ENCODE measurements around the gene ANXA7. TPM values are rescaled to one million over a fixed set of nuclear protein-coding genes. Genes with fewer than 3 reads are reported as not detected.
"Not testable (repeated sequence)": the region's sequence is repeated elsewhere in the genome, so short reads cannot be mapped to it uniquely, and the experiment has no call there.

Gene ANXA7
- total RNA-seq, 1 experiment from 2014 or later, result 120 TPM

DNA sequence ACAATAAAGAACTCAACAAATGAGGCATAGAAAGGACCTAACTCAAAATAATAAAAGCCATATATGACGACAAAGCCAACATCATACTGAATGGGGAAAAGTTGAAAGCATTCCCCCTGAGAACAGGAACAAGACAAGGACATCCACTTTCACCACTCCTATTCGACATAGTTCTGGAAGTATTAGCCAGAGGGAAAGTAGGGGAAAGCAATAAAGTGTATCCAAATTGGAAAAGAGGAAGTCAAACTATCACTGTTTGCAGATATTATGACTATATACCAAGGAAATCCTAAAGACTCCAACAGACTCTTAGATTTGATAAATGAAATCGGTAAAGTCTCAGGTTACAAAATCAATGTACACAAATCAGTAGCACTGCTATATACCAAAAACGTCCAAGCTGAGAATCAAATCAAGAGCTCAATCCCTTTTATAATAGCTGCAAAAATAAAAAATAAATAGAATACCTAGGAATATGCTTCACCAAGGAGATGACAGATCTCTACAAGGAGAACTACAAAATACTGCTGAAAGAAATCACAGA lies 4.8 kb downstream of the ANXA7 start:
- DNase-seq (ENCODE audit: extremely low read depth, low read depth), result no peak

GRCh38 chr10:73408061-73408460 lies 5.8 kb downstream of the ANXA7 start:
- DNase-seq (ENCODE audit: extremely low read depth, low read depth), result no peak

DNA sequence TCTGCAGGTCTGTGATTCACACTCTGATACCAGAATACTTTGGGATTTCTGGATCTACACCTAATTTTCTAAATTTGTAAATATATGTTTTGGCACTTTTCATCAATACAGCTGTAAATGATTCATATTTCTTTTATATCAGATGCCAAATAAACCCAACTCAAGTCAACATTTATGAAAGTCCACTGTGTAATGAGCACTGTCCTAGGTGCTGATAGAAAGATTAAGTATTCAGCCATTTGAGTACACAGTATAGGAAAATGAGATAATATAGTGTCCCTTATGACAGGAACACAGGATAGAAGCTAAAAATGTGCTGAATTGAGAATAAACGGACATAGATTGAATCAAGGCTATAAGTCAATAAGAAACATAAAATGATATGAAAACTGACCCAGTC lies 6.4 kb downstream of the ANXA7 start:
- no peak for DNase-seq (ENCODE audit: extremely low read depth, low read depth)

DNA sequence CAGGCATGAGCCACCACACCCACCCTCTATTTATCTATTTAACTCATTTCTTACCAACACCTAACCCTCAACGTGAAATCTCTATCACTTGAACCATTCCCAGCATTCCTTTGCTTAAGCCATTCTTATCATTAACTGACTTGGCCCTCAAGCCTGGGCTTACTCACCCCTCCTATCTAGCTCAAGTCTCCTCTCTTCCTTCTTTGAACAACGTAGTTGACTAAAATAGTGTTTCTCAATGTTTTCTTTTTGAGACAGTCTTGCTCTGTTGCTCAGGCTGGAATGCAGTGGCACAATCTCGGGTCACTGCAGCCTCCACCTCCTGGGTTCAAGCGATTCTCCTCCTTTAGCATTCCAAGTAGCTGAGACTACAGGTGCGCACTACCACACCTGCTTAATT lies 7.0 kb downstream of the ANXA7 start:
- no peak for DNase-seq (ENCODE audit: extremely low read depth, low read depth)

- no peak for DNase-seq (ENCODE audit: extremely low read depth, low read depth)
Observed at GRCh38 chr10:73405556-73405955, 8.3 kb downstream of the ANXA7 start.

DNA sequence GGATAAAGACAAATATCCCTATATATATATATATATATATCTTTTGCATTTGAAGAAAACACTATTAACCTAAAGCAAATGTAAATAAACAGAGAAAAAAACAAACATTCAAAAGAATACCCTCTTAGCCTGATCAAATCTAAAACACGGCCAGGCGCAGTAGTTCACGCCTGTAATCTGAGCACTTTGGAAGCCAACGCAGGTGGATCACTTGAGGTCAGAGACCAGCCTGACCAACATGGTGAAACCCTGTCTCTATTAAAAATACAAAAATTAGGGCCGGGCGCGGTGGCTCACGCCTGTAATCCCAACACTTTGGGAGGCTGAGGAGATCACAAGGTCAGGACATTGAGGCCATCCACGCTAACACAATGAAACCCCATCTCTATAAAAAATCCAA lies 9.2 kb downstream of the ANXA7 start:
- DNase-seq (ENCODE audit: extremely low read depth, low read depth), result no peak

DNA sequence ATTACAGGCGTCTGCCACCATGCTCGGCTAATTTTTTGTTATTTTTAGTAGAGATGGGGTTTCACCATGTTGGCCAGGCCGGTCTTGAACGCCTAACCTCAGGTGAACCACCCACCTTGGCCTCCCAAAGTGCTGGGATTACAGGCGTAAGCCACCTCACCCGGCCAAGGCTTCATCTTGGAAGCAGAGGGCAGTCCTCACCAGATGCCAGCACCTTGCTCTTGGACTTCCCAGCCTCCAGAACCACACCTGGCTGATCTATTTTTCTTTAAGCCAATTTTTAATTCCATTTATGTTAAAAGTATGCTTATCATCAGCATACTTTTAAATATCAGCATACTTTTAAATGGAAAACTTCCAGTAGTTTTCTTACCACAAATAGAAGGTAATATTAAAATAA lies 12.2 kb downstream of the ANXA7 start:
- no peak for DNase-seq (ENCODE audit: extremely low read depth, low read depth)

GRCh38 chr10:73399063-73399462 lies 14.8 kb downstream of the ANXA7 start:
- no peak for DNase-seq (ENCODE audit: extremely low read depth, low read depth)

DNA sequence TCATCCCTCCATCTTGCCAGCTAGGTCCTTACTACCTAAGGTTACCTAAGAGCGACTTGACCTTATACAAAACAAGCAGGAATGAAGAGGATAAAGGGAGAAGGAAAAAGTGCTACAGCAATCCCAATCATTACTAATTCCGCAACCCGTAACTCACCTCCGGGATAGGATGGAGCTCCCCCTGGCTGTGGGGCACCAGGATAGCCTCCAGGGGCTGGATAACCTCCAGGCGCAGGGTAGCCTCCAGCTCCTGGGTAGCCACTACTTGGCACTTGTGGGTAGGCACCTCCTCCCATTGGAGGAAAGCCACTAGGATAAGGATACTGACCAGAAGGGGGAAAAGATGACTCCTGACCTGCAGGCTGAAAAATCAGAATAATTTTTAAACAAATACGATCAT lies 15.8 kb downstream of the ANXA7 start:
- DNase-seq (ENCODE audit: extremely low read depth, low read depth), result no peak

- DNase-seq (ENCODE audit: extremely low read depth, low read depth), result not testable (repeated sequence)
Observed at GRCh38 chr10:73394325-73394724, 19.5 kb downstream of the ANXA7 start.

DNA sequence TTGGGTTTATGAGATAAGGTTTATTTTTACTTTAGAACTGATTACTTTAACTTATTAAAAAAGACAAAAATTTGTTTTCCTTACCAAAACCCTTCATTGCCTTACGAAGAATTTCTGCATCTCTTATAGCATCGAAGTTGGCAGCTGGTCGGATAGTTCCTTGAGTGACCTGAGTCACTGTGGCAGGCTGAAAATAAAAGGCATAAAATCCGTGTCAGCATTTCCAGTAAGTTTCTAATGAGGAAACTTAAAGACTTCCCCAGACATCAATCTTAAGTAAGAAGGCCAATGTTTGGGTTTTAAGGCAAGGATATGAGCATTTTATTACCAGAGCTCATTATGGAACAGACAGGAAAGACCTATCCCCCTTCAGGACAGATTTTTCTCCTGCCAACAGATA lies 25.6 kb downstream of the ANXA7 start:
- no peak for DNase-seq (ENCODE audit: extremely low read depth, low read depth)

DNA sequence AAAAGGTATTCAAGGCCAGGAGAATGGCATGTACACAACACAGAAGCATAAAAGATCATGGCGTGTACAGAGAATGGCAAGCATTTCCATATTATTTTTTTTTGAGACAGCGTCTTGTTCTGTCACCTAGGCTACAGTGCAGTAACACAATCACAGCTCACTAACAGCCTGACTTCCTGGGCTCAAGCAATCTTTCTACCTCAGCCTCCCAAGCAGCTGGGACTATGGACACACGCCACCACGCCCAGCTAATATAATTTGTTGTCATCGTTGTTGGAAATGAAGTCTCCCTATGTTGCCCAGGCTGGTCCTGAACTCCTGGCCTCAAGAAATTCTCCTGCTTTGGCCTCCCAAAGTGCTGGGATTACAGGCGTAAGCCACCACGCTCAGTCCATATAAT lies 27.3 kb downstream of the ANXA7 start:
- no peak for DNase-seq (ENCODE audit: extremely low read depth, low read depth)

- DNase-seq (ENCODE audit: extremely low read depth, low read depth), result no peak
Observed at GRCh38 chr10:73379064-73379748, 34.7 kb downstream of the ANXA7 start.

DNA sequence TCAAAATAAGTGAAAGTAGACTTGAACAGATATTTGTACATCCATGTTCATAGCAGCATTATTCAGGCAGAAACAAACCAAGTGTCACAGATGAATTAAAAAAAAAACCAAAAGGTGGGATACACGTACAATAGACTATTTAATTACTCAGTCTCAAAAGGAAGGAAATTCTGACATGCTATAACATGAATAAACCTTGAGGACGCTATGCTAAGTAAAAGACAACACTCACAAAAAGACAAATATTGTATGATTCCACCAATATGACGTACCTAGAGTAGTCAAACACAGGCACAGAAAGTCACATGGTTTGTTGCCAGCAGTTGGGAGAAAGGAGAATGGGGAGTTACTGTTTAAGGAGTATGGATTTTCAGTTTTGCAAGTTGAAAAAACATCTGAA lies 37.2 kb downstream of the ANXA7 start:
- no peak for DNase-seq (ENCODE audit: extremely low read depth, low read depth)

GRCh38 chr10:73368238-73368637 lies 45.6 kb downstream of the ANXA7 start:
- DNase-seq (ENCODE audit: extremely low read depth, low read depth), result no peak

DNA sequence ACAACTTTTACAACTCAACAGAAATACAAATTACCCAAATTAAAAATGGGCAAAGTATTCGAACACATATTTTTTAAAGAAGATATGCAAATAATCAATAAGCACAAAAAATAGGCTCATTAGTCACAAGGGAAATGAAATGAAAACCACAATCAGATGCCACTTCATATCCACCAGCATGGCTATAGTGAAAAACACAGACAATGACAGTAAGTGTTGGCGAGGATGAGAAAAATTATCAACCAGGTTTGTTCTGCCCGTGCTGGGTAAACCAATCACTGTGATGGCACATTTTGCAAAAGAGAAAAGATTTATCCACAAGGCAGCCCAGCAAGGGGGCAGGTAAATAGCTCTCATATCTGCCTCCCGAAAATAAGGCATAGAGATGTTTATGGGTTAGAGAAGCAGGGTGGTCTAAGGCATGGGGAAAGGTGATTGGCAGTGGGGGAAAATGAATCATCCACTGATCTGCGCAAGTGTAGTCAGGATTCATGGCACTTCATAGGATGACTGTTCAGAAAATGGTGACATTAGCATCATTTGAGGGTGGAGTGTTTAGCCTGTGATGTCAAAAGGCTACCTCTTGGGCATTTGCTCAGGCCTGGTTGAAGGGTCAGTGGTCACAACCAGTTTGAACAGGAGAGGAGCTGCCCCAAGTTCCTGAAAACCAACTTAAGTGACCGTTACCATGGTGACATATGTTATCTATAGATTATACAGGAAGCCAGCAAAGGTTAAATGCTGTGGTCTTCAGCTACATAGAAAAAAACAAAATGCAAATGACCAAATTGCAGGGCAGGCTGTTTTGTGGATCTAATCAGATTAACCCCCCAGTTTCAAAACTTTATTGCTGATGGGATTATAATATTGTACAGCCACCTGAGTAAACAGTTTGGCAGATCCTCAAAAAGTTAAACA lies 47.2 kb downstream of the ANXA7 start:
- DNase-seq (ENCODE audit: extremely low read depth, low read depth), result no peak

DNA sequence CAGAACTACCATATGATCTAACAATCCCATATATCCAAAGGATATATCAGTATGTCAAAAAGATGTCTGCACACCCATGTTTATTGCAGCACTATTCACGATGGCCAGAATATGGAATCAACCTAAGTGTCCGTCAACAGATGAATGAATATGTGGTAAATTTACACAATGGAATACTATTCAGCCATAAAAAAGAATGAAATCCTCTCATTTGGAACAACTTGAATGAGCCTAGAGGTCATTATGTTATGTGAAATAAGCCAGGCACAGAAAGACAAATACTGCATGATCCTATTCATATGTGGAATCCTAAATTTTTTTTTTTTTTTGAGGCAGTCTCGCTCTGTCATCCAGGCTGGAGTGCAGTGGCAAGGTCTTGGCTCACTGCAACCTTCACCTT lies 48.9 kb downstream of the ANXA7 start:
- no peak for DNase-seq (ENCODE audit: extremely low read depth, low read depth)

DNA sequence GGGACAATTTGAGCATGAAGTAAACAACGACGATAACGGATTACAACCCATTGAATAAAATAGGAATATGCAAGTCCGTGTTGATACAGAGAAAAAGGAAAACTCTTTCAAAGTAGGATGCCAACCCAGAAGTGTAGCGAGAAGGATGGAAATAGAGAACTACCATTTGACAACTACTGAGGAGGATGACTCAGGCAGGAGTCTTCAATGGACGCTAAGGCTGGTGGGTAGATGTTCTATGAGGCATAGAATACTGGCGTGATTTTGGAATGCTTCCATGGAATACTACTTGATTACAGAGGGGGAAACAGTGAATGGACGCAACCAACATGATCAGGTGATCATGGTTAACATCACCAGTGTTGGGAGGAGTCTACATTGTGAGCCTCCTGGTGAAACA lies 54.4 kb downstream of the ANXA7 start:
- DNase-seq (ENCODE audit: extremely low read depth, low read depth), result no peak

DNA sequence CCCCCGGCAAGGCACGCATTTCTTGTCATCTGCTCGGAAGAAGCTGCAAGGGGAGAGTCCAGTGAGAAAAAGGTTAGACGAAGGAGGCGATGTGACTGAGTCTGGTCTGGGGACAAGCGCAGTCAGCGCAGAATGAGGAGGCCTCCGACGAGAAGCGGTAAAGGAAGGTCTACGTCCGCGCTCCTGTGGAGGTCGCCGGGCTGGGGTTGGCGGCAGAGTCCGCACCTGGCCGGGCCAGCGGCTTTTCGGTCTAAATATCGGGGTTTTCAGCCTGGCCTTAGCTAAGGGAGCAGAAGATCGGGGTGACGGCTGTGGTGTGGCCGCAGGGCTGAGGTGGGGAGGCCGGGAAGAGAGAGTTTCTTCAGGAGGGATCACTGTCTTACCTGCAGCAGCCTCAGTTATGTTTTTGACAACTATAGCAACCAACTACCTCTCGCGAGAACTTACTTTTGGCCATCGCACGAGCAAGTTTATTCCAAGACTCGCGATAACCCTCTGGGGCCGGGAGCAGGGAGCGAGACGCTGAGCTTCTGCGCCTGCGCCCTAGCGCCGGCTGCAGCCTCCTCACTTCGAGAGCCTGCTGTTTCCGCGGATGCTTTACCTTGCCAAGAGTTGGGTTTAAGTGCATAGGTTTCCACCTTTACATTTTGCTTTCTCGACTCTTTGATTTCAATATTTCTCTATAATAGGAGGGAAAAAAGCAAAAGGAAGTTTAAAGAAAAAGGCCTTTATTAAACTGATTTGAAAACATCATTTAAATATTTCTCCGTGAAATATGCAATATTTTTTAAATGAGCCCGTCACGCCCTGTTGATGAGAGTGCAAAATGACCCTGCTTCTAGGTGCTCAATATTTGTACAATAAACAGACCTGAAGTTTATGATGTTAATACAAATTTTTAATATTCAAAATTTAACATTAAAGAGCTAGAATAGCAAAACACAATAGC lies 55.3 kb downstream of the ANXA7 start, which contains the start of gene CFAP70:
Gene CFAP70, minus strand, starts transcription at position 534 of the 949 bp plus-strand sequence. CDS start 4,068 bp downstream, outside the sequence.
- peak; percentile 96 for DNase-seq (ENCODE audit: extremely low read depth, low read depth)

DNA sequence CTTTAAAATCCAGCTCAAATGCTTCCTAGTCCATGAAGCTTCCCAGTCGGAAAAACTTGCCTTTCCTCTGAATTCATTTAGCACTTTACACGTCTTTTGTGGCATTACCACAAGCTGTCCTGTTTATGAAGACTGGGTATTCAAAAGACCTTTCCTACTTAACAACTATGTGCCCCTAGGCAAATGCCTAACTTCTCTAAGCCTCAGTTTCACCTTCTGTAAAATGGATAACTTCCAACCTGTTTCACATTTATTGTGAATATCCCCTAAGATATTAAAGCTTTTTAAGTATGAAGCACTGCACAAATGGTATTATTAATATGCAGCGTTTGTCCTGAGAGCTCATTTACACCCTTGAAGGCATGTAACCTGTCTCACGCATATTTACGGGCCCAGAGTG lies 56.0 kb downstream of the ANXA7 start:
- DNase-seq (ENCODE audit: extremely low read depth, low read depth), result no peak

- DNase-seq (ENCODE audit: extremely low read depth, low read depth), result no peak
Observed at GRCh38 chr10:73357166-73357565, 56.7 kb downstream of the ANXA7 start.

Data from NCI-H460 (cell line).